IPS DF 6.9 (cell line): ENCODE data around the gene FGF18.
"Not testable (repeated sequence)": the region's sequence is repeated elsewhere in the genome, so short reads cannot be mapped to it uniquely, and the experiment has no call there.

ENCODE experiments used
- DNase-seq: peaks from one replicate; pipeline ENCODE4 v3.0.0-alpha.2; 2013; ENCODE audit warnings: low read depth, low spot score
- H3K27ac ChIP-seq: one replicate; pipeline ENCODE4 v1.5.1; 2013; ENCODE audit warnings: low read length, control low read depth
- H3K27me3 ChIP-seq: 2 replicates; pipeline ENCODE4 v1.6.1; 2013; ENCODE audit warnings: mild to moderate bottlenecking, low read length; ENCODE audit not compliant: control insufficient read depth, insufficient read depth
- H3K36me3 ChIP-seq: 2 replicates; pipeline ENCODE4 v1.6.1; 2013; ENCODE audit warnings: low read length; ENCODE audit not compliant: control insufficient read depth, insufficient read depth
- H3K4me1 ChIP-seq: 2 replicates; pipeline ENCODE4 v1.6.1; 2013; ENCODE audit warnings: low read length; ENCODE audit not compliant: control insufficient read depth, insufficient read depth
- H3K4me3 ChIP-seq: 2 replicates; pipeline ENCODE4 v1.5.1; 2013; ENCODE audit warnings: mild to moderate bottlenecking, low read length
- H3K9me3 ChIP-seq: 2 replicates; pipeline ENCODE4 v1.6.1; 2013; ENCODE audit warnings: low read length, inconsistent platforms; ENCODE audit not compliant: control insufficient read depth, insufficient read depth
- WGBS: extraction: QIAGEN DNeasy Blood & Tissue Kit; methylation state at CpG from one replicate; pipeline ENCODE4 v1.1.7; 2013; ENCODE audit warnings: mixed read lengths, missing lambda C conversion rate; ENCODE audit not compliant: insufficient read length, insufficient coverage; 5-methylcytosine and 5-hydroxymethylcytosine counted together

FGF18 gene

GRCh38 chr5:171497494-171497893 is 78.0 kb downstream of the FGF18 start:
- H3K27me3 ChIP-seq, H3K27ac ChIP-seq, H3K9me3 ChIP-seq, H3K36me3 ChIP-seq, H3K4me1 ChIP-seq, DNase-seq, H3K4me3 ChIP-seq: not testable (repeated sequence)
- WGBS = no CpG with 5 or more reads among the region's 4 CpGs

GRCh38 chr5:171498166-171498565 is 78.7 kb downstream of the FGF18 start:
- Histone ChIP-seq H3K4me1 (peaks cover 2% of the 10 kb centered on the region; the same call in 1 of the 2 replicates), H3K27ac (no peak overlapping the region), H3K27me3 (no peaks in the 10 kb centered on the region), H3K4me3 (no peak overlapping the region), H3K36me3 (no peaks in the 10 kb centered on the region), H3K9me3 (no peaks in the 10 kb centered on the region)
- no peak for DNase-seq
- no CpG with 5 or more reads among the region's 6 CpGs for WGBS

DNA sequence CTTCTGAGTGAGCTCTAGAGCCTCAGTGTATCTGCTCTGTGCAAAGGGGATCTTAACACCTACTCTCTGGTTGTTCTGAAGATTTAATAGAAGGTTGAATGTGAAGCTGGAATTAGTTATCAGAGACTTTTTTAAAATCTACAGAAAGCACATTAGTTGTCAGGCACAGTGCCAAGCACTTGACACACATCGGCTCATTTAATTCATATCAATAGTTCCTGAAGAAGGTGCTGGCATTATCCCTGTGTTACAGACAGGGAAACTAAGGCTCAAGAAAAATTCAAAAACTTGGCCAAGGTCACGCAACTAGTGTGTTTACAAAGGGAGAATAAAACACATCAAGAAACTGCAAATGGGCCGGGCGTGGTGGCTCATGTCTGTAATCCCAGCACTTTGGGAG is 80.2 kb downstream of the FGF18 start:
- no peaks in the 10 kb centered on the region for H3K4me1 ChIP-seq
- DNase-seq = no peak
- no peak overlapping the region for H3K27ac ChIP-seq
- no peaks in the 10 kb centered on the region for H3K36me3 ChIP-seq
- H3K9me3 ChIP-seq = no peaks in the 10 kb centered on the region
- WGBS = no CpG with 5 or more reads among the region's 4 CpGs
- no peaks in the 10 kb centered on the region for H3K27me3 ChIP-seq
- no peak overlapping the region for H3K4me3 ChIP-seq

DNA sequence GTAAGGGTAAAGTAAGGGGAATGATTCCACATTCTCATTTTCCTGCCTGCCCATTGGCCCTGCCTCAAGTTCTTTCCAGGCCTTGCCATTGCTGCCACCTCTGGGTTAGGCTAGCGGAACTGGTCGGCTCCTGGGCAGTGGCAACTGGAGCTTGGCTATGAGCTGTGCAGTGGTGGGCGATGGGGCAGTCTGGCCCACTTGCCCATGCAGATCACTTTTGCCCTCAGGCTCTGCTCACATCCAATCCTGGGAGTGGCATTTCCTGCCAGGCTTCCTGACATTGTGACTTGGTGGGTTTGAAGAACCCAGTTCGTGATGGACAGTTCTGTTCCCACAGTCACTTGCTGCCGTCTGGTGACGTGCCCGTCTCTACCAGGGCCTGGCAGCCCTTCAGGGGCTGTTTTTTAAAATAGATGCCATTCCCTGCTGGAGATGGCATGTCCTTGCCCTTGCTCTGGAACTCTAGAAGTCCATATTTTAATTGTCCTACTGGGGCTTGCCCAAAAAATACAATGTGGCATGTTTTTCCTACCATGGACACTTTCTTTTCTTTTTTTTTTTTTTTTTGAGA is 86.1 kb downstream of the FGF18 start:
- Histone ChIP-seq H3K4me1 (no peaks in the 10 kb centered on the region), H3K27me3 (no peaks in the 10 kb centered on the region), H3K27ac (no peak overlapping the region), H3K36me3 (no peaks in the 10 kb centered on the region), H3K4me3 (no peak overlapping the region), H3K9me3 (no peaks in the 10 kb centered on the region)
- no peak for DNase-seq
- no CpG with 5 or more reads among the region's 7 CpGs for WGBS

GRCh38 chr5:171506951-171507350 is 87.5 kb downstream of the FGF18 start:
- DNase-seq = no peak
- WGBS = no CpG with 5 or more reads among the region's 3 CpGs
- no peaks in the 10 kb centered on the region for H3K36me3 ChIP-seq

More at GRCh38 chr5:171506951-171507350, 87.5 kb downstream of the FGF18 start:
- Histone ChIP-seq H3K4me1 (no peaks in the 10 kb centered on the region), H3K27ac (no peak overlapping the region), H3K9me3 (no peaks in the 10 kb centered on the region), H3K27me3 (no peaks in the 10 kb centered on the region), H3K4me3 (no peak overlapping the region)
